PC-9 (cell line): ENCODE results near the gene CEBPB. TPM values are rescaled to one million over a fixed set of nuclear protein-coding genes. Genes with fewer than 3 reads are reported as not detected.

ENCODE experiments used
- Bru-seq: library from RNA; stranded (reverse); fragments of 400-500 nt; gene quantifications from one replicate; lab custom pipeline; 2021; lab: Mats Ljungman, UMichigan
- BruChase-seq, 2 experiments: library from RNA; stranded (reverse); fragments of 400-500 nt; gene quantifications; one replicate each; lab custom pipeline; 2021; lab: Mats Ljungman, UMichigan
- BruUV-seq: library from RNA; stranded (reverse); fragments of 400-500 nt; replicated peaks from 2 replicates; lab custom pipeline; 2021; lab: Mats Ljungman, UMichigan
- CTCF ChIA-PET: fragments of 300-600 bp; sonication (Branson Sonifier 250); formaldehyde crosslinking; loops from one replicate; lab custom pipeline; 2022; ENCODE audit warnings: antibody characterized with exemption; lab: Charles Lee
- POLR2A ChIA-PET: fragments of 300-600 bp; sonication (Branson Sonifier 250); formaldehyde crosslinking; loops from one replicate; lab custom pipeline; 2022; ENCODE audit warnings: antibody characterized with exemption; ENCODE audit not compliant: unreplicated experiment; lab: Charles Lee
- DNase-seq, 2 experiments: peaks; one replicate each; pipeline versions ENCODE4 v3.0.0 to v3.0.0-alpha.2; 2015 to 2022; ENCODE audit warnings: mixed read lengths in 1 of 2
- H2AFZ ChIP-seq: fragments of 200-600 bp; sonication (generic); 2 replicates; pipeline ENCODE4 v1.8.1; 2017; ENCODE audit warnings: antibody characterized with exemption
- H3F3A ChIP-seq: fragments of 200-600 bp; sonication (generic); 2 replicates; pipeline ENCODE4 v1.8.1; 2017; ENCODE audit warnings: antibody characterized with exemption, mild to moderate bottlenecking, low read depth; ENCODE audit not compliant: insufficient read depth
- H3K27ac ChIP-seq: fragments of 200-600 bp; sonication (generic); 2 replicates; pipeline ENCODE4 v1.6.1; 2016; ENCODE audit warnings: mixed run types
- H3K27me3 ChIP-seq: fragments of 200-600 bp; sonication (generic); 2 replicates; pipeline ENCODE4 v1.6.1; 2016; ENCODE audit warnings: low read depth, mixed run types; ENCODE audit not compliant: insufficient read depth
- H3K36me3 ChIP-seq: fragments of 200-600 bp; sonication (generic); 2 replicates; pipeline ENCODE4 v1.6.1; 2016; ENCODE audit warnings: low read depth, mixed run types
- H3K4me1 ChIP-seq: fragments of 200-600 bp; sonication (generic); replicated peaks from 2 replicates; pipeline ENCODE4 v1.6.1; 2016; ENCODE audit warnings: mixed run types; ENCODE audit not compliant: insufficient read depth
- H3K4me2 ChIP-seq: fragments of 200-600 bp; sonication (generic); 2 replicates; pipeline ENCODE4 v1.6.1; 2017; ENCODE audit warnings: mixed run types
- H3K4me3 ChIP-seq: fragments of 200-600 bp; sonication (generic); 2 replicates; pipeline ENCODE4 v1.6.1; 2016; ENCODE audit warnings: mixed run types
- H3K79me2 ChIP-seq: fragments of 200-600 bp; sonication (generic); 2 replicates; pipeline ENCODE4 v1.6.1; 2017; ENCODE audit warnings: low read depth, mixed run types
- H3K9me2 ChIP-seq: fragments of 200-600 bp; sonication (generic); 2 replicates; pipeline ENCODE4 v1.8.1; 2017; ENCODE audit warnings: mild to moderate bottlenecking; ENCODE audit not compliant: insufficient read depth
- H3K9me3 ChIP-seq: fragments of 200-600 bp; sonication (generic); 2 replicates; pipeline ENCODE4 v1.8.1; 2016; ENCODE audit warnings: low read depth; ENCODE audit not compliant: insufficient read depth
- H4K20me1 ChIP-seq: fragments of 200-600 bp; sonication (generic); 2 replicates; pipeline ENCODE4 v1.8.1; 2017; ENCODE audit not compliant: insufficient read depth
- CTCF ChIP-seq: fragments of 200-600 bp; sonication (generic); conservative IDR thresholded peaks from 2 replicates; pipeline ENCODE4 v1.6.1; 2017; ENCODE audit warnings: mixed run types, antibody characterized with exemption, mild to moderate bottlenecking, moderate library complexity
- EZH2 ChIP-seq: fragments of 200-600 bp; sonication (generic); IDR thresholded peaks from 2 replicates; pipeline ENCODE4 v1.8.0; 2017; ENCODE audit warnings: antibody characterized with exemption, low read depth
- intact Hi-C: fragments of 100-400 bp; cut with micrococcal nuclease; formaldehyde crosslinking; loops from one replicate; pipeline ENCODE4 v1.10.0; 2022; ENCODE audit not compliant: unreplicated experiment
- long read RNA-seq: library from polyadenylated mRNA; stranded (forward); transcript quantifications from one replicate; pipeline ENCODE4 v2.0.0, GENCODE V29; 2022
- total RNA-seq: library from RNA; stranded (reverse); gene quantifications from 2 replicates; pipeline ENCODE4 v1.2.3, GENCODE V29; 2021

The CEBPB gene
- total RNA-seq (112 and 117 TPM in 2 replicates), Bru-seq, nascent RNA (percentile 88 among the genes with signal in this experiment), BruChase-seq, experiment 1, labeled RNA remaining after a 2-hour chase (percentile 97 among the genes with signal in this experiment), BruChase-seq, experiment 2, labeled RNA remaining after a 6-hour chase (percentile 94 among the genes with signal in this experiment)
- long read RNA-seq, transcript CEBPB-201 (1 exons, 1,956 nt), result major isoform, 323 of 325 reads
- long read RNA-seq, partial matches to known transcripts, result 0 of 325 reads
- long read RNA-seq, other reads (novel, unspliced or antisense), result 2 of 325 reads

DNA sequence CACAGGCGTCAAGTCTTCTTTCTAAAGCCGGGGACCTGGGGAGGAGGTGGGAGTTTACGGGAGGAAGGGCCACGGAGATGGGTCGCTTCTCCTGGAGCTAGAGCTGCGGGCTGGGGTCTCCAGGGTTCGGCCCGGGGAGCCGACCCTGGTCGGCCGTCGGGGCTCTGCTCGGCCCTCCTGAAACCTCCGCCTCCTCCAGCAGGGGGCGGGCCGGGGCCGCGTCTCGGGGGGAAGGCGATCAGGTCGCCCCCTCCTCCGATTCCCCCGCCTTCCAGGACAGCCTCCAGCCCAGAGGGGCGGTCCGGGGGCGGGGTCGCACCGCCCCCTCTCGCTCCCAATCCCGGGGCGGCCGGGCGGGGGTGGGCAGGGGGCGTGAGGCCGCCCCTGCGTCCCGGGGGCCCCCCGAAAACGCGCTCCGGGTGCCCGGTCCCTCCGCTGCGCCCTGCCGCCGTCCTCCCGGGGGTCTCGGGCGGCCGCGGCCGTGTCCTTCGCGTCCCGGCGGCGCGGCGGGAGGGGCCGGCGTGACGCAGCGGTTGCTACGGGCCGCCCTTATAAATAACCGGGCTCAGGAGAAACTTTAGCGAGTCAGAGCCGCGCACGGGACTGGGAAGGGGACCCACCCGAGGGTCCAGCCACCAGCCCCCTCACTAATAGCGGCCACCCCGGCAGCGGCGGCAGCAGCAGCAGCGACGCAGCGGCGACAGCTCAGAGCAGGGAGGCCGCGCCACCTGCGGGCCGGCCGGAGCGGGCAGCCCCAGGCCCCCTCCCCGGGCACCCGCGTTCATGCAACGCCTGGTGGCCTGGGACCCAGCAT is at the start of gene CEBPB:
TSS of gene CEBPB (plus strand) at position 580 of the 814 bp plus-strand sequence. CDS start at position 784, 204 bp downstream.
- Histone ChIP-seq H3K27ac (peak within 1 kb of the TSS; percentile 99), H3K36me3 (peaks cover 29% of the 10 kb centered on the region), H3F3A (peaks cover 72% of the 10 kb centered on the region), H3K27me3 (no peaks in the 10 kb centered on the region), H3K4me2 (peak within 1 kb of the TSS; percentile 80), H4K20me1 (peaks cover 20% of the 10 kb centered on the region), H2AFZ (no peak within 1 kb of the TSS; the same call in 1 of the 2 replicates), H3K9me2 (no peaks in the 10 kb centered on the region), H3K4me1 (peaks cover 49% of the 10 kb centered on the region), H3K79me2 (peaks cover 43% of the 10 kb centered on the region), H3K9me3 (no peaks in the 10 kb centered on the region), H3K4me3 (peak within 1 kb of the TSS; percentile 88)
- ChIA-PET CTCF (interaction anchor here (0.6 kb wide), 1 partner anchor 147 kb away, joined by 4 read pairs; no protein-coding TSS in a partner anchor), POLR2A (interaction anchor here (0.6 kb wide), 3 partner anchors 115 to 371 kb away, joined by 3 to 7 read pairs (median 4); no protein-coding TSS in a partner anchor)
- BruUV-seq, result no TSS peak
- intact Hi-C loops, result loop anchor here (1.0 to 2.0 kb wide), 6 partner anchors 77 to 598 kb away; no protein-coding TSS in a partner anchor
- peak; percentile 86 for TF ChIP-seq CTCF
- TF ChIP-seq EZH2, result no peak
- DNase-seq, result peak; percentile 86 to 95

DNA sequence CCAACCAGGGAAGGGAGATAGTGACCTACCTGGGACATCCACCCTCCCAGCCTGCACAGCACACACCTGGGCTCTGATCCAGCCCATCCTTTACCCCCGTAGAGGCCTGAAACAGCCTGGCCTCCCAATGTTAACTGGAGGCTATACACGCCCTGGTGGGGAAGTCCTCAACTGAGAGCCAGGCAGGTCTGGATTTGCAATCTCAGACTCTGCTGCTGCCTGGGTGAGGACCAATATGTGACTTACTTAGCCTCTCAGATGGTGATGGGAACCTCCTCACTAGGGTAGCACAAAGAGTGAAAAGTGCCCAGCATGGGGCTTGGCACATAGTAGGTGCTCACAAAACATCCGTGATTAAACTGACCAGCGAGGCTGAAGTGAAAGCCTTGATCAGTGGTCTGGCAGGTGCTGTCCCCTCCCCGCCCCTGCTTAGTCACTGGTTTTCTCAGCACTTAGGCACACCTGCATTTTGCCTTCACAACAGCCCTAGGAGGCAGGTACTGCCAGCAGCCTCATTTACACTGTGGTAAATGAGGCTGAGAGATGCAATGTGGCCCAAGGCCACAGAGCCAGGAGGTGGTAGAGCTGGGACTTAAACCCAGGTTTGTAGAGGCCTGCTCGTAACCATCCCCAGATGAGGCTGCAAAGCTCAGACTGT is 49.5 kb upstream of the CEBPB start:
- peaks cover 22% of the 10 kb centered on the region; the same call in 1 of the 2 replicates for H3K36me3 ChIP-seq
- BruUV-seq, result no TSS peak
- CTCF ChIA-PET, result no interaction called here

More for the DNA sequence above, 49.5 kb upstream of the CEBPB start:
- TF ChIP-seq CTCF, result no peak
- TF ChIP-seq EZH2, result no peak
- H3K9me3 ChIP-seq, result no peaks in the 10 kb centered on the region
- H3K79me2 ChIP-seq, result peaks cover 67% of the 10 kb centered on the region
- H3K27me3 ChIP-seq, result no peaks in the 10 kb centered on the region
- POLR2A ChIA-PET, result no interaction called here
- H3K4me2 ChIP-seq, result no peak overlapping the region
- H3K4me3 ChIP-seq, result no peak overlapping the region
- no peaks in the 10 kb centered on the region for H3K9me2 ChIP-seq
- H3K27ac ChIP-seq, result no peak overlapping the region
- no peaks in the 10 kb centered on the region for H4K20me1 ChIP-seq
- H3K4me1 ChIP-seq, result peaks cover 49% of the 10 kb centered on the region
- peaks cover 34% of the 10 kb centered on the region for H3F3A ChIP-seq
- intact Hi-C loops, result no loop called here
- DNase-seq, result no peak
- no peak overlapping the region for H2AFZ ChIP-seq
